SK-N-SH (cell line): Measurements from ENCODE around the gene TP53I13. TPM values are rescaled to one million over a fixed set of nuclear protein-coding genes. Genes with fewer than 3 reads are reported as not detected.

Source experiments
- CTCF ChIA-PET: fragments of 300-600, 350-600 bp; formaldehyde crosslinking; extraction: SDS; loops from one replicate; lab custom pipeline; 2021; lab: Yijun Ruan, JAX
- POLR2A ChIA-PET: fragments of 350-600 bp; sonication (Branson Sonifier 250); formaldehyde crosslinking; extraction: SDS; loops from one replicate; lab custom pipeline; 2020; ENCODE audit warnings: antibody characterized with exemption, inconsistent platforms; lab: Yijun Ruan, JAX
- DNase-seq: peaks from one replicate; pipeline ENCODE4 v3.0.0; 2012
- H2AFZ ChIP-seq: fragments of 200-600 bp; sonication (generic); 2 replicates; pipeline ENCODE4 v1.8.1; 2016; ENCODE audit warnings: antibody characterized with exemption, mild to moderate bottlenecking, low read depth
- H3F3A ChIP-seq: fragments of 200-600 bp; sonication (generic); replicated peaks from 2 replicates; pipeline ENCODE3; 2016; ENCODE audit warnings: antibody characterized with exemption, mild to moderate bottlenecking; ENCODE audit not compliant: insufficient read depth
- H3K27ac ChIP-seq, 2 experiments: fragments of 200-500 bp in 1 of 2; fragments of 200-600 bp in 1 of 2; sonication (Bioruptor generic) in 1 of 2; sonication (generic), shearing (Covaris generic) in 1 of 2; 2 replicates each; pipeline versions ENCODE4 v1.5.1 to v1.6.1; 2014 to 2016; ENCODE audit warnings: low read depth in 2 of 2, inconsistent platforms in 1 of 2, low read length in 1 of 2, mild to moderate bottlenecking in 1 of 2, mixed read lengths in 1 of 2
- H3K27me3 ChIP-seq: fragments of 200-600 bp; sonication (generic), shearing (Covaris generic); 2 replicates; pipeline ENCODE4 v1.6.1; 2016; ENCODE audit warnings: mixed run types; ENCODE audit not compliant: insufficient read depth
- H3K36me3 ChIP-seq, 2 experiments: fragments of 200-500 bp in 1 of 2; fragments of 200-600 bp in 1 of 2; sonication (Bioruptor generic) in 1 of 2; sonication (generic) in 1 of 2; replicated peaks in 1 of 2; 2 replicates each; pipeline versions ENCODE3 to v1.5.1; 2014 to 2016; ENCODE audit warnings: low read length in 1 of 2, mild to moderate bottlenecking in 1 of 2; ENCODE audit not compliant: insufficient read depth in 2 of 2, control insufficient read depth in 1 of 2
- H3K4me1 ChIP-seq, 2 experiments: fragments of 200-500 bp in 1 of 2; fragments of 200-600 bp in 1 of 2; sonication (Bioruptor generic) in 1 of 2; sonication (generic), shearing (Covaris generic) in 1 of 2; 2 replicates each; pipeline versions ENCODE4 v1.5.1 to v1.6.1; 2014 to 2016; ENCODE audit warnings: low read depth in 1 of 2, low read length in 1 of 2, mixed run types in 1 of 2; ENCODE audit not compliant: insufficient read depth in 2 of 2, control insufficient read depth in 1 of 2
- H3K4me2 ChIP-seq: fragments of 200-600 bp; sonication (generic), shearing (Covaris generic); 2 replicates; pipeline ENCODE4 v1.6.1; 2017; ENCODE audit warnings: mixed run types
- H3K4me3 ChIP-seq, 2 experiments: fragments of 200-500 bp in 1 of 2; fragments of 200-600 bp in 1 of 2; sonication (Bioruptor generic) in 1 of 2; sonication (generic), shearing (Covaris generic) in 1 of 2; 2 replicates each; pipeline versions ENCODE4 v1.5.1 to v1.8.1; 2014 to 2016; ENCODE audit warnings: low read depth in 2 of 2, inconsistent platforms in 1 of 2, low read length in 1 of 2, mild to moderate bottlenecking in 1 of 2, mixed read lengths in 1 of 2, moderate library complexity in 1 of 2
- H3K79me2 ChIP-seq: fragments of 200-600 bp; sonication (generic); 2 replicates; pipeline ENCODE4 v1.8.1; 2017; ENCODE audit warnings: mild to moderate bottlenecking; ENCODE audit not compliant: insufficient read depth
- H3K9ac ChIP-seq: fragments of 200-600 bp; sonication (generic); 2 replicates; pipeline ENCODE4 v1.6.1; 2017; ENCODE audit warnings: mixed run types
- H3K9me2 ChIP-seq: fragments of 200-600 bp; sonication (generic); 2 replicates; pipeline ENCODE4 v1.6.1; 2017; ENCODE audit warnings: mixed run types
- H3K9me3 ChIP-seq: fragments of 200-600 bp; sonication (generic); 2 replicates; pipeline ENCODE4 v1.6.1; 2017; ENCODE audit warnings: mixed run types, mild to moderate bottlenecking, moderate library complexity
- H4K20me1 ChIP-seq: fragments of 200-600 bp; sonication (generic); 2 replicates; pipeline ENCODE4 v1.6.1; 2017; ENCODE audit warnings: mild to moderate bottlenecking, mixed run types; ENCODE audit not compliant: insufficient read depth
- ELF1 ChIP-seq: IDR thresholded peaks from 2 replicates; pipeline ENCODE4 v1.4.0; 2012
- EP300 ChIP-seq, 2 experiments: IDR thresholded peaks; 2 replicates each; pipeline versions ENCODE4 v1.4.0 to v1.6.1; 2012; ENCODE audit warnings: borderline replicate concordance in 1 of 2, low read depth in 1 of 2, low read length in 1 of 2
- EZH2phosphoT487 ChIP-seq: fragments of 200-600 bp; sonication (generic); IDR thresholded peaks from 2 replicates; pipeline ENCODE4 v1.6.1; 2017; ENCODE audit warnings: low read depth, mixed run types, mild to moderate bottlenecking, antibody characterized with exemption, moderate library complexity, borderline replicate concordance
- FOSL2 ChIP-seq: IDR thresholded peaks from 2 replicates; pipeline ENCODE4 v1.4.0; 2012; ENCODE audit warnings: low read depth, mild to moderate bottlenecking, moderate library complexity, borderline replicate concordance
- FOXJ3 ChIP-seq: sonication (generic); formaldehyde crosslinking; IDR thresholded peaks from 2 replicates; pipeline ENCODE4 v1.5.1; 2020; ENCODE audit warnings: mild to moderate bottlenecking, missing genetic modification reagents
- GABPA ChIP-seq: IDR thresholded peaks from 2 replicates; pipeline ENCODE4 v1.4.0; 2012; ENCODE audit warnings: low read depth, mild to moderate bottlenecking
- GATA2 ChIP-seq: sonication (generic); formaldehyde crosslinking; IDR thresholded peaks from 2 replicates; pipeline ENCODE4 v1.5.0; 2020; ENCODE audit warnings: mild to moderate bottlenecking, missing genetic modification reagents
- JUND ChIP-seq: IDR thresholded peaks from 2 replicates; pipeline ENCODE4 v1.4.0; 2012
- NRF1 ChIP-seq: IDR thresholded peaks from 2 replicates; pipeline ENCODE4 v1.6.1; 2012; ENCODE audit warnings: low read depth, mild to moderate bottlenecking, low read length
- RCOR1 ChIP-seq: fragments of 150-350 bp; IDR thresholded peaks from 2 replicates; pipeline ENCODE4 v1.6.1; 2017; ENCODE audit warnings: antibody characterized with exemption, low read length
- REST ChIP-seq: IDR thresholded peaks from 2 replicates; pipeline ENCODE4 v1.6.1; 2012; ENCODE audit warnings: mild to moderate bottlenecking, low read depth, low read length, moderate library complexity
- RFX5 ChIP-seq: IDR thresholded peaks from 2 replicates; pipeline ENCODE4 v1.6.1; 2012; ENCODE audit warnings: mild to moderate bottlenecking, improper control_type of control experiment, low read length
- RXRA ChIP-seq: IDR thresholded peaks from 2 replicates; pipeline ENCODE4 v1.4.0; 2012; ENCODE audit warnings: low read depth, mild to moderate bottlenecking, borderline replicate concordance
- SIN3A ChIP-seq: IDR thresholded peaks from 2 replicates; pipeline ENCODE4 v1.6.1; 2012; ENCODE audit warnings: low read depth, mild to moderate bottlenecking, low read length, moderate library complexity, borderline replicate concordance
- TAF1 ChIP-seq: IDR thresholded peaks from 2 replicates; pipeline ENCODE4 v1.6.1; 2012; ENCODE audit warnings: low read depth, mild to moderate bottlenecking, low read length, moderate library complexity, borderline replicate concordance
- TCF12 ChIP-seq: IDR thresholded peaks from 2 replicates; pipeline ENCODE4 v1.4.0; 2012
- USF1 ChIP-seq: IDR thresholded peaks from 2 replicates; pipeline ENCODE4 v1.4.0; 2012; ENCODE audit warnings: low read depth, borderline replicate concordance
- ZBTB33 ChIP-seq: IDR thresholded peaks from 2 replicates; pipeline ENCODE4 v1.4.0; 2012; ENCODE audit warnings: low read depth, borderline replicate concordance
- WGBS: methylation state at CpG from one replicate; pipeline ENCODE4 v1.1.6; 2017; ENCODE audit warnings: low lambda C conversion rate; 5-methylcytosine and 5-hydroxymethylcytosine counted together
- polyA plus RNA-seq, 3 experiments: library from polyadenylated mRNA; depleted of rRNA; stranded (reverse); fragments of >200 nt; gene quantifications; 2 replicates each; pipeline ENCODE4 v1.2.3, GENCODE V29; 2012
- TF ChIP-seq, protein P1 (sequence below): fragments of 200-600 bp; sonication (generic); IDR thresholded peaks from 2 replicates; pipeline ENCODE4 v1.6.1; 2017; ENCODE audit warnings: antibody characterized with exemption, mild to moderate bottlenecking, moderate library complexity
- TF ChIP-seq, protein P2 (sequence below): fragments of 150-350 bp; IDR thresholded peaks from 2 replicates; pipeline ENCODE4 v1.6.1; 2017; ENCODE audit warnings: antibody characterized with exemption, low read length, low read depth, borderline replicate concordance
- TF ChIP-seq, protein P3 (sequence below): IDR thresholded peaks from 2 replicates; pipeline ENCODE4 v1.4.0; 2012; ENCODE audit warnings: low read depth

Gene TP53I13
- polyA plus RNA-seq, 1 of the 3 experiments (the other 2 are of a cell fraction) = 39.2 TPM

- TF ChIP-seq ZBTB33 (no peak), RFX5 (no peak), ELF1 (no peak), JUND (no peak), TCF12 (no peak), FOSL2 (no peak)
These were observed 8.5 kb downstream of the TP53I13 start (continued) for GRCh38 chr17:29577001-29577370.

DNA sequence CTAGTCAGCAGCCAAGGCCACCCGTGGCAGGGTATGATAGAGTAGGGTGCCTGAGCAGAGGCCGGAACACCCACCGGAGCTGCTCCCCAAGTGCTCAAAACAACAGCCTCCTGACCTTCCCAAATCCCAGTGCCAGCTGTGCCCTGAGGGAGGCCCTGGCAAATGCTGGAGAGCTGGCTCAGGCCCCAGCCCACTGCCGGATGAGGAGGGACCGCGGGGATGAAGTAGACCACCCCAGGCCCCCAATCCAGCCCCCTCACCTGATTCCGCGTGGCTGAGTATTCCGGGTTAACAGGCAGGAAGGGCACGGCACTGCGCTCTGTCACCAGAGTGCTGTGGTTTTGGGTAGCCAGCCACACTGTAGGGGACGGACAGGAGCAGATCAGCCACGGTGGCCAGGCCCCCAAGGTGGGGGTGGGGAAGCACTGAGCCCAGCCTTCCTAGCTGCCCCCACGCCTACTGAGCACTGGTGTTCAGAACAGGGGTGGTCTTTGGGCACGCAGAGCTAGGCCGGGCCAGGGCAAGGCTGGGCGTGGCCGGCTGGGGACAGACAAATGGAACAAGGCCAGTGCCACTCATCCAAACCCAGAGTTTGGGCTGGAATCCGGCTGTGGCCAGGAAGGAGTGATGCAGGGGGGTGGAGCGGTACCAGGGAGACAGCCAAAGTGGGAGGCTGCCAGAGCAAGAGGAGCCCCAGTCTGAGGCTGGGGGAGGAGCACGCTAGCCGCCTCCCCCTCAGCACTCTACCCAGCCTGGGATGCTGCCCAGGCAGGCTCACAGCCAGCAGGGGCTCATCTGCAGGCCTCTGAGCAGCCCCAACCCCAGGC lies 9.1 kb downstream of the TP53I13 start:
- Histone ChIP-seq H3K9me2 (no peaks in the 10 kb centered on the region), H3K36me3 (peaks cover 9 to 81% of the 10 kb centered on the region in 2 experiments), H3F3A (peaks cover 5% of the 10 kb centered on the region)
- WGBS = 95% methylated on average over 10 of the region's 22 CpGs
- TF ChIP-seq EP300 (IDR thresholded peaks at IDR 0.05; ENCODE audit: borderline replicate concordance in 1 of 2, low read depth in 1 of 2, low read length in 1 of 2) (no peak), GATA2 (no peak), RFX5 (no peak), NRF1 (no peak), REST (no peak), ELF1 (no peak), GABPA (no peak), USF1 (no peak), RXRA (no peak), TAF1 (no peak), SIN3A (no peak), FOXJ3 (CRISPR knock-in tag) (no peak), RCOR1 (no peak), EZH2phosphoT487 (no peak)
- TF ChIP-seq, protein P1, sequence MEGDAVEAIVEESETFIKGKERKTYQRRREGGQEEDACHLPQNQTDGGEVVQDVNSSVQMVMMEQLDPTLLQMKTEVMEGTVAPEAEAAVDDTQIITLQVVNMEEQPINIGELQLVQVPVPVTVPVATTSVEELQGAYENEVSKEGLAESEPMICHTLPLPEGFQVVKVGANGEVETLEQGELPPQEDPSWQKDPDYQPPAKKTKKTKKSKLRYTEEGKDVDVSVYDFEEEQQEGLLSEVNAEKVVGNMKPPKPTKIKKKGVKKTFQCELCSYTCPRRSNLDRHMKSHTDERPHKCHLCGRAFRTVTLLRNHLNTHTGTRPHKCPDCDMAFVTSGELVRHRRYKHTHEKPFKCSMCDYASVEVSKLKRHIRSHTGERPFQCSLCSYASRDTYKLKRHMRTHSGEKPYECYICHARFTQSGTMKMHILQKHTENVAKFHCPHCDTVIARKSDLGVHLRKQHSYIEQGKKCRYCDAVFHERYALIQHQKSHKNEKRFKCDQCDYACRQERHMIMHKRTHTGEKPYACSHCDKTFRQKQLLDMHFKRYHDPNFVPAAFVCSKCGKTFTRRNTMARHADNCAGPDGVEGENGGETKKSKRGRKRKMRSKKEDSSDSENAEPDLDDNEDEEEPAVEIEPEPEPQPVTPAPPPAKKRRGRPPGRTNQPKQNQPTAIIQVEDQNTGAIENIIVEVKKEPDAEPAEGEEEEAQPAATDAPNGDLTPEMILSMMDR = no peak
- TF ChIP-seq, protein P2, sequence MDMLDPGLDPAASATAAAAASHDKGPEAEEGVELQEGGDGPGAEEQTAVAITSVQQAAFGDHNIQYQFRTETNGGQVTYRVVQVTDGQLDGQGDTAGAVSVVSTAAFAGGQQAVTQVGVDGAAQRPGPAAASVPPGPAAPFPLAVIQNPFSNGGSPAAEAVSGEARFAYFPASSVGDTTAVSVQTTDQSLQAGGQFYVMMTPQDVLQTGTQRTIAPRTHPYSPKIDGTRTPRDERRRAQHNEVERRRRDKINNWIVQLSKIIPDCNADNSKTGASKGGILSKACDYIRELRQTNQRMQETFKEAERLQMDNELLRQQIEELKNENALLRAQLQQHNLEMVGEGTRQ = no peak
- TF ChIP-seq, protein P3, sequence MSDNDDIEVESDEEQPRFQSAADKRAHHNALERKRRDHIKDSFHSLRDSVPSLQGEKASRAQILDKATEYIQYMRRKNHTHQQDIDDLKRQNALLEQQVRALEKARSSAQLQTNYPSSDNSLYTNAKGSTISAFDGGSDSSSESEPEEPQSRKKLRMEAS = no peak
- TF ChIP-seq, all 33 proteins: peak for 0
- DNase-seq = no peak
- peaks cover 15% of the 10 kb centered on the region for H4K20me1 ChIP-seq
- no peak overlapping the region for H3K9ac ChIP-seq
- H3K4me2 ChIP-seq = no peak overlapping the region
- no peaks in the 10 kb centered on the region for H3K27me3 ChIP-seq
- H3K4me1 ChIP-seq = peaks cover 0 to 7% of the 10 kb centered on the region in 2 experiments; a peak in 1 of 4 replicates
- no peak overlapping the region; a peak in 1 of 4 replicates for H3K27ac ChIP-seq
- no peaks in the 10 kb centered on the region for H3K9me3 ChIP-seq
- ChIA-PET POLR2A (interaction anchor here (1.5 kb wide), 1 partner anchor 10 kb away, joined by 6 read pairs; no protein-coding TSS in a partner anchor), CTCF (interaction anchor here (0.6 to 12.7 kb wide), 6 partner anchors 8 to 516 kb away, joined by 3 to 166 read pairs (median 9); partner anchors contain the start of genes ABHD15, ANKRD13B and TP53I13)
- H3K79me2 ChIP-seq = peaks cover 10% of the 10 kb centered on the region; the same call in 1 of the 2 replicates
- H2AFZ ChIP-seq = no peak overlapping the region
- no peak overlapping the region for H3K4me3 ChIP-seq
